Transverse colon (tissue), 4 donors: ENCODE data around the gene DHCR24.

Experiments used
- EP300 ChIP-seq: sonication (generic); formaldehyde crosslinking; IDR thresholded peaks from one replicate; pipeline ENCODE4 v1.6.1; 2017; ENCODE audit warnings: antibody characterized with exemption, low read depth
- POLR2A ChIP-seq: fragments of 450-650 bp; IDR thresholded peaks from one replicate; pipeline ENCODE4 v1.6.1; 2016; ENCODE audit warnings: antibody characterized with exemption, mild to moderate bottlenecking, moderate library complexity
- POLR2AphosphoS5 ChIP-seq, 3 donors: sonication (generic); formaldehyde crosslinking; IDR thresholded peaks; one replicate each; pipeline ENCODE4 v1.6.1; 2016; ENCODE audit warnings: antibody characterized with exemption in 3 of 3
- TF ChIP-seq, protein P1 (sequence below), 5 experiments: fragments of 200-600 bp in 3 of 5; fragments of 450-650 bp in 2 of 5; sonication (generic) in 3 of 5; IDR thresholded peaks; 1 replicate in 2 of 5; 2 replicates in 3 of 5; pipeline ENCODE4 v1.5.1; 2016 to 2017; ENCODE audit warnings: antibody characterized with exemption in 5 of 5, inconsistent platforms in 3 of 5, mild to moderate bottlenecking in 2 of 5, moderate library complexity in 1 of 5

DNA sequence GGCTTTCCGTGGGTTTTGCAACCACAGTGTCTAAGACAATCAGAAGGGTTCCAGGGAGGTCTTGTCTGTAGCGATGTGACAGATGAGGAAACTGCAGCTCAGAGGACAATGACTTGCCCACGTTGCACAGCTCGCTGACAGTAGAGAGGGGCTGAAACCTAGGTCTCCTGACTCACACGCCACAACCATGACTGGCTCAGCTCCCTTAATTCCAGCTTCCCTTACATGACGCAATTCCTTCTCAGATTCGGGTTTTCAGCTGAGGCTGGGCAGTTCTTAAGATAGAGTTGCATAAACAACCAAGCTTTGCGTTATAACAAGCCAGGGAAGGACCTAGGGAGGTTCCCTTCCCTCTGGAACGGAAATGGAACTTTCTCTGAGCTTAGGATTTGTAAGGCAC is 36.3 kb downstream of the DHCR24 start:
- TF ChIP-seq POLR2A, result no peak
- TF ChIP-seq, protein P1, sequence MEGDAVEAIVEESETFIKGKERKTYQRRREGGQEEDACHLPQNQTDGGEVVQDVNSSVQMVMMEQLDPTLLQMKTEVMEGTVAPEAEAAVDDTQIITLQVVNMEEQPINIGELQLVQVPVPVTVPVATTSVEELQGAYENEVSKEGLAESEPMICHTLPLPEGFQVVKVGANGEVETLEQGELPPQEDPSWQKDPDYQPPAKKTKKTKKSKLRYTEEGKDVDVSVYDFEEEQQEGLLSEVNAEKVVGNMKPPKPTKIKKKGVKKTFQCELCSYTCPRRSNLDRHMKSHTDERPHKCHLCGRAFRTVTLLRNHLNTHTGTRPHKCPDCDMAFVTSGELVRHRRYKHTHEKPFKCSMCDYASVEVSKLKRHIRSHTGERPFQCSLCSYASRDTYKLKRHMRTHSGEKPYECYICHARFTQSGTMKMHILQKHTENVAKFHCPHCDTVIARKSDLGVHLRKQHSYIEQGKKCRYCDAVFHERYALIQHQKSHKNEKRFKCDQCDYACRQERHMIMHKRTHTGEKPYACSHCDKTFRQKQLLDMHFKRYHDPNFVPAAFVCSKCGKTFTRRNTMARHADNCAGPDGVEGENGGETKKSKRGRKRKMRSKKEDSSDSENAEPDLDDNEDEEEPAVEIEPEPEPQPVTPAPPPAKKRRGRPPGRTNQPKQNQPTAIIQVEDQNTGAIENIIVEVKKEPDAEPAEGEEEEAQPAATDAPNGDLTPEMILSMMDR (IDR thresholded peaks at IDR 0.05), result no peak
- TF ChIP-seq POLR2AphosphoS5 (IDR thresholded peaks at IDR 0.05), result no peak
- TF ChIP-seq EP300, result no peak
